ENCODE measurements around the gene TRAPPC2L.

- TF ChIP-seq, protein P1, sequence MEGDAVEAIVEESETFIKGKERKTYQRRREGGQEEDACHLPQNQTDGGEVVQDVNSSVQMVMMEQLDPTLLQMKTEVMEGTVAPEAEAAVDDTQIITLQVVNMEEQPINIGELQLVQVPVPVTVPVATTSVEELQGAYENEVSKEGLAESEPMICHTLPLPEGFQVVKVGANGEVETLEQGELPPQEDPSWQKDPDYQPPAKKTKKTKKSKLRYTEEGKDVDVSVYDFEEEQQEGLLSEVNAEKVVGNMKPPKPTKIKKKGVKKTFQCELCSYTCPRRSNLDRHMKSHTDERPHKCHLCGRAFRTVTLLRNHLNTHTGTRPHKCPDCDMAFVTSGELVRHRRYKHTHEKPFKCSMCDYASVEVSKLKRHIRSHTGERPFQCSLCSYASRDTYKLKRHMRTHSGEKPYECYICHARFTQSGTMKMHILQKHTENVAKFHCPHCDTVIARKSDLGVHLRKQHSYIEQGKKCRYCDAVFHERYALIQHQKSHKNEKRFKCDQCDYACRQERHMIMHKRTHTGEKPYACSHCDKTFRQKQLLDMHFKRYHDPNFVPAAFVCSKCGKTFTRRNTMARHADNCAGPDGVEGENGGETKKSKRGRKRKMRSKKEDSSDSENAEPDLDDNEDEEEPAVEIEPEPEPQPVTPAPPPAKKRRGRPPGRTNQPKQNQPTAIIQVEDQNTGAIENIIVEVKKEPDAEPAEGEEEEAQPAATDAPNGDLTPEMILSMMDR (conservative IDR thresholded peaks at IDR 0.05; ENCODE audit: low read length): no peak
- TF ChIP-seq EZH2phosphoT487 (IDR thresholded peaks at IDR 0.05; ENCODE audit: borderline replicate concordance, low read depth, low read length): no peak
Observed at GRCh38 chr16:88881675-88882357, 24.9 kb downstream of the TRAPPC2L start.
